Lower leg skin (tissue), 3 donors: Measurements from ENCODE around the gene NUDT22.

Experiments
- CTCF ChIP-seq, 3 donors: fragments of 450-650 bp; IDR thresholded peaks; one replicate each; pipeline ENCODE4 v1.5.1; 2016; ENCODE audit warnings: antibody characterized with exemption in 3 of 3, mild to moderate bottlenecking in 3 of 3, moderate library complexity in 2 of 3
- POLR2A ChIP-seq, 2 donors: fragments of 450-650 bp; IDR thresholded peaks; one replicate each; pipeline ENCODE4 v1.6.1; 2016 to 2017; ENCODE audit warnings: antibody characterized with exemption in 2 of 2, mild to moderate bottlenecking in 1 of 2, moderate library complexity in 1 of 2

- TF ChIP-seq CTCF (IDR thresholded peaks at IDR 0.05), result no peak
- TF ChIP-seq POLR2A (IDR thresholded peaks at IDR 0.05), result no peak
These were observed 40.3 kb downstream of the NUDT22 start for GRCh38 chr11:64266339-64266738.
